A549 (cell line): ENCODE measurements around the gene MANEAL. TPM values are rescaled to one million over a fixed set of nuclear protein-coding genes. Genes with fewer than 3 reads are reported as not detected.

ENCODE experiments used
- ATAC-seq, 2 experiments: fragments of 200-7000 bp in 1 of 2; fragments of >200 bp in 1 of 2; cut with Nextera tagmentation in 1 of 2; cut with Tn5 transposase in 1 of 2; 3 replicates each; pipeline versions ENCODE4 v1.8.0 to v1.9.1; 2018 to 2020; ENCODE audit warnings: mild to moderate bottlenecking in 1 of 2, moderate library complexity in 1 of 2
- CTCF ChIA-PET: fragments of 300-600 bp; sonication (Branson Sonifier 250); formaldehyde crosslinking; extraction: SDS; loops from one replicate; lab custom pipeline; 2021; ENCODE audit warnings: antibody characterized with exemption, inconsistent platforms; lab: Yijun Ruan, JAX
- POLR2A ChIA-PET: fragments of 350-600 bp; formaldehyde crosslinking; extraction: SDS; loops from one replicate; lab custom pipeline; 2021; ENCODE audit warnings: antibody characterized with exemption, inconsistent platforms; lab: Yijun Ruan, JAX
- DNase-seq, 2 experiments: peaks; one replicate each; pipeline versions ENCODE4 v3.0.0 to v3.0.0-alpha.2; 2011 to 2016; ENCODE audit warnings: low read depth in 1 of 2, low spot score in 1 of 2
- FAIRE-seq: peaks from 2 replicates; lab custom pipeline; 2011; peaks lifted over from hg19 to GRCh38; lab: Jason Lieb, UNC
- H3K27ac ChIP-seq, 2 experiments: fragments of >200 bp; sonication (Bioruptor Twin); formaldehyde crosslinking; 3 replicates each; pipeline ENCODE4 v1.5.1; 2016 to 2017
- H3K4me1 ChIP-seq: fragments of >200 bp; sonication (Bioruptor Twin); formaldehyde crosslinking; 3 replicates; pipeline ENCODE4 v1.6.1; 2016
- H3K4me2 ChIP-seq: fragments of >200 bp; sonication (Bioruptor Twin); formaldehyde crosslinking; 3 replicates; pipeline ENCODE4 v1.6.1; 2016
- H3K4me3 ChIP-seq: fragments of >200 bp; sonication (Bioruptor Twin); formaldehyde crosslinking; 3 replicates; pipeline ENCODE4 v1.5.1; 2016
- H3K9me3 ChIP-seq: fragments of >200 bp; sonication (Bioruptor Twin); formaldehyde crosslinking; 3 replicates; pipeline ENCODE4 v1.6.1; 2016
- BHLHE40 ChIP-seq: IDR thresholded peaks from 2 replicates; pipeline ENCODE4 v1.6.1; 2012; ENCODE audit warnings: low read depth, low read length, inconsistent platforms
- CBX8 ChIP-seq: fragments of 200-600 bp; sonication (generic); IDR thresholded peaks from 2 replicates; pipeline ENCODE4 v1.6.1; 2016
- EHF ChIP-seq: fragments of 250-450 bp; sonication (Bioruptor Pico); IDR thresholded peaks from 2 replicates; pipeline ENCODE4 v1.5.0; 2020; ENCODE audit warnings: mild to moderate bottlenecking
- EHMT2 ChIP-seq: fragments of 200-600 bp; sonication (generic); IDR thresholded peaks from 2 replicates; pipeline ENCODE4 v1.6.1; 2016; ENCODE audit warnings: antibody characterized with exemption, low read depth, mild to moderate bottlenecking, moderate library complexity
- EP300 ChIP-seq, 2 experiments: fragments of >200 bp; sonication (Bioruptor Twin); formaldehyde crosslinking; IDR thresholded peaks; 2 replicates in 1 of 2; 3 replicates in 1 of 2; pipeline ENCODE4 v1.6.1; 2016 to 2017
- FOSB ChIP-seq: fragments of 250-450 bp; sonication (Bioruptor Pico); IDR thresholded peaks from 2 replicates; pipeline ENCODE4 v1.5.0; 2020; ENCODE audit warnings: mild to moderate bottlenecking, moderate library complexity
- GATA3 ChIP-seq: IDR thresholded peaks from 2 replicates; pipeline ENCODE4 v1.6.1; 2012; ENCODE audit warnings: borderline replicate concordance
- HEYL ChIP-seq: fragments of 250-450 bp; sonication (Bioruptor Pico); IDR thresholded peaks from 2 replicates; pipeline ENCODE4 v1.8.0; 2021; ENCODE audit warnings: mild to moderate bottlenecking, moderate library complexity
- HOXB13 ChIP-seq: fragments of 250-450 bp; sonication (Bioruptor Pico); IDR thresholded peaks from 2 replicates; pipeline ENCODE4 v1.5.0; 2020; ENCODE audit warnings: low read depth, mild to moderate bottlenecking, moderate library complexity
- HOXB5 ChIP-seq: fragments of 250-450 bp; sonication (Bioruptor Pico); IDR thresholded peaks from 2 replicates; pipeline ENCODE4 v1.5.0; 2020; ENCODE audit warnings: mild to moderate bottlenecking, moderate library complexity
- JUN ChIP-seq, 2 experiments: fragments of >200 bp; sonication (Bioruptor Twin); formaldehyde crosslinking; IDR thresholded peaks; 2 replicates in 1 of 2; 3 replicates in 1 of 2; pipeline ENCODE4 v1.6.1; 2016 to 2017
- JUNB ChIP-seq: fragments of >200 bp; sonication (Bioruptor Twin); formaldehyde crosslinking; IDR thresholded peaks from 2 replicates; pipeline ENCODE4 v1.6.1; 2016
- KDM1A ChIP-seq: fragments of 200-600 bp; sonication (generic); IDR thresholded peaks from 2 replicates; pipeline ENCODE4 v1.6.1; 2016; ENCODE audit warnings: low read depth, mild to moderate bottlenecking
- KDM5A ChIP-seq: fragments of 200-600 bp; sonication (generic); IDR thresholded peaks from 2 replicates; pipeline ENCODE4 v1.6.1; 2016; ENCODE audit warnings: antibody characterized with exemption, mild to moderate bottlenecking
- MAFK ChIP-seq: fragments of 450-650 bp; IDR thresholded peaks from 2 replicates; pipeline ENCODE4 v1.6.1; 2014; ENCODE audit not compliant: partially characterized antibody
- MAX ChIP-seq: IDR thresholded peaks from 2 replicates; pipeline ENCODE4 v1.6.1; 2012
- PBX3 ChIP-seq: IDR thresholded peaks from 2 replicates; pipeline ENCODE4 v1.6.1; 2012
- PHF8 ChIP-seq: fragments of 200-600 bp; sonication (generic); IDR thresholded peaks from 2 replicates; pipeline ENCODE4 v1.6.1; 2016; ENCODE audit warnings: low read depth, mild to moderate bottlenecking, antibody characterized with exemption, moderate library complexity, borderline replicate concordance
- RAD21 ChIP-seq, 2 experiments: fragments of >200 bp in 1 of 2; sonication (Bioruptor Twin) in 1 of 2; formaldehyde crosslinking in 1 of 2; IDR thresholded peaks in 1 of 2; conservative IDR thresholded peaks in 1 of 2; 2 replicates in 1 of 2; 3 replicates in 1 of 2; pipeline ENCODE4 v1.6.1; 2012 to 2018; ENCODE audit warnings: inconsistent platforms in 1 of 2
- RARB ChIP-seq: fragments of 250-450 bp; sonication (Bioruptor Pico); IDR thresholded peaks from 2 replicates; pipeline ENCODE4 v1.8.0; 2021; ENCODE audit warnings: mild to moderate bottlenecking, moderate library complexity
- REST ChIP-seq: fragments of 200-600 bp; sonication (generic); IDR thresholded peaks from 2 replicates; pipeline ENCODE4 v1.6.1; 2016; ENCODE audit warnings: antibody characterized with exemption, mild to moderate bottlenecking, moderate library complexity
- SREBF2 ChIP-seq: fragments of 450-650 bp; IDR thresholded peaks from 2 replicates; pipeline ENCODE4 v1.6.1; 2014; ENCODE audit warnings: mild to moderate bottlenecking, moderate library complexity
- TFCP2L1 ChIP-seq: fragments of 250-450 bp; sonication (Bioruptor Pico); IDR thresholded peaks from 2 replicates; pipeline ENCODE4 v1.5.0; 2021; ENCODE audit warnings: mild to moderate bottlenecking
- ZC3H11A ChIP-seq: fragments of 450-650 bp; IDR thresholded peaks from 2 replicates; pipeline ENCODE4 v1.6.1; 2014; ENCODE audit warnings: antibody characterized with exemption, mild to moderate bottlenecking
- WGBS: methylation state at CpG from one replicate; pipeline ENCODE4 v1.1.6; 2017; ENCODE audit errors: missing lambda C conversion rate; 5-methylcytosine and 5-hydroxymethylcytosine counted together
- polyA plus RNA-seq, 4 experiments: library from polyadenylated mRNA; depleted of rRNA in 3 of 4; stranded (reverse); fragments of >200 nt; fragmentation: RNase III in 1 of 4; extraction: RNeasy Plus Mini Kit Qiagen cat#74134 plus additional on column Dnase treatment in 1 of 4; gene quantifications; 2 replicates in 3 of 4; 3 replicates in 1 of 4; pipeline ENCODE4 v1.2.3, GENCODE V29; 2011 to 2017
- TF ChIP-seq, protein P1 (sequence below): fragments of 250-450 bp; sonication (Bioruptor Pico); IDR thresholded peaks from 2 replicates; pipeline ENCODE4 v1.5.0; 2020; ENCODE audit warnings: low read depth, mild to moderate bottlenecking, moderate library complexity
- TF ChIP-seq, protein P2 (sequence below): fragments of >200 bp; sonication (Bioruptor Twin); formaldehyde crosslinking; IDR thresholded peaks from 3 replicates; pipeline ENCODE4 v1.6.1; 2016
- TF ChIP-seq, protein P3 (sequence below): fragments of 250-450 bp; sonication (Bioruptor Pico); IDR thresholded peaks from 2 replicates; pipeline ENCODE4 v1.5.0; 2021; ENCODE audit warnings: mild to moderate bottlenecking, moderate library complexity, borderline replicate concordance

The MANEAL gene
- polyA plus RNA-seq, 2 of the 4 experiments (the other 2 are of a cell fraction): 8.9 to 15.5 TPM

DNA sequence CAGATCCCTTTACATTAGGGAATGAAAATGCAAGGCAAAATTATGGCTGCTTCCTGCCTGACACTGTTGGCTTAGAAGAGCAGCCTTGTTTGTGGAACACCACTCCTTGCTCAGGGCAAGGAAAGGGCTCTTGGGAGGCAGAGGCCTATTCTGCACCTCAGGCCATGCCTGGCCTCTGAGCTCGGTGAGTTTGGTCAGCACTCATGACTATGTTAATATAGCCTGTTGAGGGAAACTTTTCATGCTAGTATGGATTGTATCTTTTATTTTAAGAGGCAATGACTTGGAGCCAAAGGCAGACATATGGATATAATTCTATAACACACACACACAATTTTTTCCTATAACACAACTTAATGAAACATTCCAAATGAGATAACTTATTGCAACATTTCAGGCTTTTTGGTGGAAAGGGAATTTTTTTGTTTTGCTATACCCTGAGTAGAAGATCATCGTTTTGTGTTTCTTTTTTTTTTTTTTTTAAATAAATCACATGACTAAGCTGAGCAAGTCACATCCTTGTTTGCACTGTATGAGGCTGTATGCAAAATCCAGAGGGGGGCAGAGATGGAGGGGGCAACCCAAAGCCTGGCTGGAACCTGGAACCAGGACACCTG is 20.0 kb downstream of the MANEAL start:
- H3K27ac ChIP-seq: no peak overlapping the region
- FAIRE-seq (no peak), ATAC-seq (no peak), DNase-seq (no peak)
- TF ChIP-seq EP300 (IDR thresholded peaks at IDR 0.05) (no peak), FOSB (CRISPR knock-in tag) (no peak), HOXB5 (CRISPR knock-in tag) (no peak), PBX3 (no peak), MAFK (no peak), SREBF2 (no peak), TFCP2L1 (no peak), MAX (no peak), RAD21 (conservative IDR thresholded peaks at IDR 0.05 in 1 of 2, IDR thresholded peaks at IDR 0.05 in 1 of 2) (no peak), EHMT2 (no peak), PHF8 (no peak), GATA3 (no peak), CBX8 (no peak), RARB (no peak)
- TF ChIP-seq, protein P1, sequence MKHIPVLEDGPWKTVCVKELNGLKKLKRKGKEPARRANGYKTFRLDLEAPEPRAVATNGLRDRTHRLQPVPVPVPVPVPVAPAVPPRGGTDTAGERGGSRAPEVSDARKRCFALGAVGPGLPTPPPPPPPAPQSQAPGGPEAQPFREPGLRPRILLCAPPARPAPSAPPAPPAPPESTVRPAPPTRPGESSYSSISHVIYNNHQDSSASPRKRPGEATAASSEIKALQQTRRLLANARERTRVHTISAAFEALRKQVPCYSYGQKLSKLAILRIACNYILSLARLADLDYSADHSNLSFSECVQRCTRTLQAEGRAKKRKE (CRISPR knock-in tag): no peak
- TF ChIP-seq, all 56 proteins: peak for 0
- CTCF ChIA-PET: no interaction called here
- POLR2A ChIA-PET: no interaction called here
- WGBS: 83% methylated on average over 2 of the region's 2 CpGs
- H3K4me3 ChIP-seq: no peak overlapping the region
- no peak overlapping the region for H3K4me2 ChIP-seq
- no peaks in the 10 kb centered on the region for H3K9me3 ChIP-seq
- peaks cover 25% of the 10 kb centered on the region; the same call in 2 of the 3 replicates for H3K4me1 ChIP-seq

DNA sequence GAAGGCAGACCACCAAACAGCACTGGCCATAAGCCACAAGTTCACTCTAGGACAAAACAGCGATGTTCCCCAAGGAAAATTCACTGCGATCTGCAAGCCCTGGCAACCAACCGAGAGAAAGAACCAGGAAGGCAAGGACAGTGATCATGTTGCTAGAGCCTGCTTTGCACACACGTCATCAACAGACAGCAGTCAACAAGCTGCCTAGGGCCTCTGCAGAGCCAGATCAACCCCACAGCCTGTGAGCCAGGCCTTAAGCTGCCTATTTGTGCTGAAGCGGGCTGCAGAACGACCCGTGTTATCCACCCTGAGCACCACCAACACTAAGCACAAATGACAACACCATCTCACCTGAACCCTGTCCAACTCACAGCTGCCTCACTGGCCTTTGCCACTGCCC is 20.6 kb downstream of the MANEAL start:
- ChIA-PET CTCF (no interaction called here), POLR2A (no interaction called here)
- peaks cover 23% of the 10 kb centered on the region; the same call in 2 of the 3 replicates for H3K4me1 ChIP-seq
- DNase-seq (no peak), ATAC-seq (no peak), FAIRE-seq (no peak)
- 93% methylated on average over 7 of the region's 7 CpGs for WGBS
- TF ChIP-seq, protein P2, sequence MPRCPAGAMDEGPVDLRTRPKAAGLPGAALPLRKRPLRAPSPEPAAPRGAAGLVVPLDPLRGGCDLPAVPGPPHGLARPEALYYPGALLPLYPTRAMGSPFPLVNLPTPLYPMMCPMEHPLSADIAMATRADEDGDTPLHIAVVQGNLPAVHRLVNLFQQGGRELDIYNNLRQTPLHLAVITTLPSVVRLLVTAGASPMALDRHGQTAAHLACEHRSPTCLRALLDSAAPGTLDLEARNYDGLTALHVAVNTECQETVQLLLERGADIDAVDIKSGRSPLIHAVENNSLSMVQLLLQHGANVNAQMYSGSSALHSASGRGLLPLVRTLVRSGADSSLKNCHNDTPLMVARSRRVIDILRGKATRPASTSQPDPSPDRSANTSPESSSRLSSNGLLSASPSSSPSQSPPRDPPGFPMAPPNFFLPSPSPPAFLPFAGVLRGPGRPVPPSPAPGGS: no peak
- TF ChIP-seq MAFK (no peak), HEYL (CRISPR knock-in tag) (no peak), ZC3H11A (no peak), SREBF2 (no peak), JUNB (no peak), KDM5A (no peak), HOXB13 (no peak), JUN (IDR thresholded peaks at IDR 0.05) (no peak), KDM1A (no peak), PBX3 (no peak), EP300 (IDR thresholded peaks at IDR 0.05) (no peak), REST (no peak), EHF (CRISPR knock-in tag) (no peak), EHMT2 (no peak), BHLHE40 (no peak)
- TF ChIP-seq, protein P3, sequence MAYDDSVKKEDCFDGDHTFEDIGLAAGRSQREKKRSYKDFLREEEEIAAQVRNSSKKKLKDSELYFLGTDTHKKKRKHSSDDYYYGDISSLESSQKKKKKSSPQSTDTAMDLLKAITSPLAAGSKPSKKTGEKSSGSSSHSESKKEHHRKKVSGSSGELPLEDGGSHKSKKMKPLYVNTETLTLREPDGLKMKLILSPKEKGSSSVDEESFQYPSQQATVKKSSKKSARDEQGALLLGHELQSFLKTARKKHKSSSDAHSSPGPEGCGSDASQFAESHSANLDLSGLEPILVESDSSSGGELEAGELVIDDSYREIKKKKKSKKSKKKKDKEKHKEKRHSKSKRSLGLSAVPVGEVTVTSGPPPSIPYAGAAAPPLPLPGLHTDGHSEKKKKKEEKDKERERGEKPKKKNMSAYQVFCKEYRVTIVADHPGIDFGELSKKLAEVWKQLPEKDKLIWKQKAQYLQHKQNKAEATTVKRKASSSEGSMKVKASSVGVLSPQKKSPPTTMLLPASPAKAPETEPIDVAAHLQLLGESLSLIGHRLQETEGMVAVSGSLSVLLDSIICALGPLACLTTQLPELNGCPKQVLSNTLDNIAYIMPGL (CRISPR knock-in tag): no peak
- TF ChIP-seq, protein P1 (CRISPR knock-in tag): no peak
- H3K9me3 ChIP-seq: no peaks in the 10 kb centered on the region
- H3K4me3 ChIP-seq: no peak overlapping the region
- H3K4me2 ChIP-seq: no peak overlapping the region
- no peak overlapping the region for H3K27ac ChIP-seq
